Cardiac muscle cell (in vitro differentiated cells and primary cell): Measurements from ENCODE around the gene VGLL4. TPM values are rescaled to one million over a fixed set of nuclear protein-coding genes. Genes with fewer than 3 reads are reported as not detected.
A peak's percentile ranks its signal among the peaks of the same experiment; 100 is the strongest.

Experiments used
- DNase-seq, 2 donors: peaks; one replicate each; pipeline versions ENCODE4 v3.0.0 to v3.0.0-alpha.2; 2010 to 2017; ENCODE audit warnings: low read depth in 1 of 2, low spot score in 1 of 2
- H3K27ac ChIP-seq: fragments of 200-600 bp; sonication (generic); 2 replicates; pipeline ENCODE4 v1.5.1; 2016
- H3K27me3 ChIP-seq: fragments of 200-600 bp; sonication (generic); 2 replicates; pipeline ENCODE4 v1.6.0; 2016; ENCODE audit warnings: control low read depth
- H3K36me3 ChIP-seq: fragments of 200-600 bp; sonication (generic); 2 replicates; pipeline ENCODE4 v1.5.1; 2016; ENCODE audit warnings: control low read depth
- H3K4me1 ChIP-seq: fragments of 200-600 bp; sonication (generic); 2 replicates; pipeline ENCODE4 v1.8.1; 2017; ENCODE audit warnings: low read depth, mild to moderate bottlenecking, mixed run types
- H3K4me3 ChIP-seq: fragments of 200-600 bp; sonication (generic); 2 replicates; pipeline ENCODE4 v1.5.1; 2016; ENCODE audit warnings: mild to moderate bottlenecking
- H3K9me3 ChIP-seq: fragments of 200-600 bp; sonication (generic); 2 replicates; pipeline ENCODE4 v1.5.1; 2017; ENCODE audit warnings: low read depth, mild to moderate bottlenecking, control low read depth
- polyA plus RNA-seq: library from polyadenylated mRNA; unstranded; fragments of >200 nt; fragmentation: Nextera tagmentation; extraction: Ambion mirVana; gene quantifications from 2 replicates; pipeline ENCODE4 v1.2.1, GENCODE V29; 2016
- total RNA-seq: library from RNA; depleted of rRNA; stranded (reverse); fragments of >200 nt; gene quantifications from 2 replicates; pipeline ENCODE4 v1.2.3, GENCODE V29; 2016
- TF ChIP-seq, protein P1 (sequence below): IDR thresholded peaks from 2 replicates; pipeline ENCODE4 v1.5.1; 2012; ENCODE audit warnings: low read depth, mild to moderate bottlenecking, low read length

VGLL4 gene
- total and polyA plus RNA-seq, 2 experiments from 2014 or later: 62.9 to 147 TPM

DNA sequence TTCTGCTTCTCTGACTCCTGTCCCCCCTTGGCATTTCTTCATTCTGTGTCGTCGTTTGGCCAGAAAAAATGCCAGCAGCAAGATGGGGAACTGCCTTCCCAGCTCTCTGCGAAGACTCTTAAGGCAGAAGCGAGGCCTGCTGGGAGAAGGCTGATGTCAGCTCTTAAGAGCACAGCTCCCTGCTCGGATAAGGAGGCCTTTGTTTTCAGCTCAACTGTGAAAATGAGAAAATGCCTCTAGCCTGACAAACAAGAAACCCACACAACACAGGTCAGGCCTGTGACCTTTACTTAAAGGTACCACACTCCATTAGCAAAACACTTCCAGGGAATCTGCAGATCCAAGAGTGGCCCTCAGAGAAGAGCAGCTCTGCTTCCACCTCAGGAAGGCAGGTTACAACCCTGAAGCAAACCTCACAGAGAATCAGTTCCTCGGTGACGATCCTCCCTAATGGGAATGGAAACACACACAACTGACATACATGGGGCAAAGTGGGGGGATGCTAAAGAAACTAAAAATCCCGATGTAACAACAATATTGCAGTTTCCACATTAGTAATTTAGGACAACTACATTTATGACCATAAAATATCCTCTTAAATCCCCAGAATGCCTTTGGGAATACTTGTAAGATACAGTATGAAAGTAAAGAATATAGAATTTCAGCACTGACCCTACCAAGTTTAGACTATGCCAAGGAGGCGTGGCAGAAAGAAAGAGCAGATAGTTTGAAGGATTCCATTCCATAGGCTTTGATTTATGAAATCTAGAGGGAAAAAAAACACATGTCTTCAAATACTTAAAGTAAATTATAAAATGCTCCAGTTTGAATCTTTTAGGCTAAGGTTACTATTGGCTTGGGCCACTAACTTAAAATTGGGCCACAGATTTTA is 52.1 kb downstream of the VGLL4 start:
- H3K4me1 ChIP-seq: peaks cover 52% of the 10 kb centered on the region
- H3K4me3 ChIP-seq: no peak overlapping the region
- DNase-seq: peak; percentile 79 to 93

DNA sequence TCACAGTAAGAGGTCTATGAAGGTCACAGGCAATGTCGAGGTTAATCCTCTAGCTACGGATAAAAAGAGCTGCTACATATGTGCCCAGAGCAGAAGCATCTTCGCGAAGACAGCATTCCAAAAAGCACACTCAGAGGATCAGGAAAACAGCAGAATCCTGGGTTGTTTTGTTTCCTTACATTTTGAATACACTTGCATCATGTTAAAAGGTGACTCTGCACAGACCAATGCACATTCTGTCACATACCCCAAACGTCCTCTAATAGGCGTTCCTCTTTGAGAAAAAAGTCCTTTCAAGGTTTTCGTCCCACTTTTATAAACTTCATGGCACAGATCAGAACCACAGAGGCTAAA is 52.7 kb downstream of the VGLL4 start:
- H3K4me1 ChIP-seq: peaks cover 52% of the 10 kb centered on the region
- H3K4me3 ChIP-seq: no peak overlapping the region
- H3K27me3 ChIP-seq: no peaks in the 10 kb centered on the region
- TF ChIP-seq, protein P1, sequence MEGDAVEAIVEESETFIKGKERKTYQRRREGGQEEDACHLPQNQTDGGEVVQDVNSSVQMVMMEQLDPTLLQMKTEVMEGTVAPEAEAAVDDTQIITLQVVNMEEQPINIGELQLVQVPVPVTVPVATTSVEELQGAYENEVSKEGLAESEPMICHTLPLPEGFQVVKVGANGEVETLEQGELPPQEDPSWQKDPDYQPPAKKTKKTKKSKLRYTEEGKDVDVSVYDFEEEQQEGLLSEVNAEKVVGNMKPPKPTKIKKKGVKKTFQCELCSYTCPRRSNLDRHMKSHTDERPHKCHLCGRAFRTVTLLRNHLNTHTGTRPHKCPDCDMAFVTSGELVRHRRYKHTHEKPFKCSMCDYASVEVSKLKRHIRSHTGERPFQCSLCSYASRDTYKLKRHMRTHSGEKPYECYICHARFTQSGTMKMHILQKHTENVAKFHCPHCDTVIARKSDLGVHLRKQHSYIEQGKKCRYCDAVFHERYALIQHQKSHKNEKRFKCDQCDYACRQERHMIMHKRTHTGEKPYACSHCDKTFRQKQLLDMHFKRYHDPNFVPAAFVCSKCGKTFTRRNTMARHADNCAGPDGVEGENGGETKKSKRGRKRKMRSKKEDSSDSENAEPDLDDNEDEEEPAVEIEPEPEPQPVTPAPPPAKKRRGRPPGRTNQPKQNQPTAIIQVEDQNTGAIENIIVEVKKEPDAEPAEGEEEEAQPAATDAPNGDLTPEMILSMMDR: no peak
- DNase-seq: peak in 1 of 2 donors; percentile 39
- peak overlapping the region; percentile 93 for H3K27ac ChIP-seq
- H3K9me3 ChIP-seq: no peaks in the 10 kb centered on the region
- no peaks in the 10 kb centered on the region for H3K36me3 ChIP-seq

More for the DNA sequence above, 52.1 kb downstream of the VGLL4 start:
- H3K9me3 ChIP-seq: no peaks in the 10 kb centered on the region
- H3K27ac ChIP-seq: peak overlapping the region; percentile 93
- TF ChIP-seq, protein P1: no peak
- no peaks in the 10 kb centered on the region for H3K36me3 ChIP-seq
- no peaks in the 10 kb centered on the region for H3K27me3 ChIP-seq

GRCh38 chr3:11589706-11590105 is 54.0 kb downstream of the VGLL4 start:
- DNase-seq: no peak
- H3K27me3 ChIP-seq: no peaks in the 10 kb centered on the region
- TF ChIP-seq, protein P1: no peak
- peak overlapping the region; percentile 93 for H3K27ac ChIP-seq
- H3K4me3 ChIP-seq: no peak overlapping the region
- no peaks in the 10 kb centered on the region for H3K36me3 ChIP-seq
- H3K4me1 ChIP-seq: peaks cover 58% of the 10 kb centered on the region
- H3K9me3 ChIP-seq: no peaks in the 10 kb centered on the region

- TF ChIP-seq, protein P1: no peak
- H3K4me3 ChIP-seq: no peak overlapping the region
- H3K9me3 ChIP-seq: no peaks in the 10 kb centered on the region
- peaks cover 58% of the 10 kb centered on the region for H3K4me1 ChIP-seq
- no peak for DNase-seq
- H3K27ac ChIP-seq: peak overlapping the region; percentile 93
- no peaks in the 10 kb centered on the region for H3K36me3 ChIP-seq
- H3K27me3 ChIP-seq: no peaks in the 10 kb centered on the region
These were observed 55.0 kb downstream of the VGLL4 start for GRCh38 chr3:11588755-11589154.

GRCh38 chr3:11588338-11588737 is 55.4 kb downstream of the VGLL4 start:
- Histone ChIP-seq H3K4me1 (peaks cover 58% of the 10 kb centered on the region), H3K9me3 (no peaks in the 10 kb centered on the region), H3K4me3 (no peak overlapping the region), H3K36me3 (no peaks in the 10 kb centered on the region), H3K27me3 (no peaks in the 10 kb centered on the region), H3K27ac (peak overlapping the region; percentile 93)
- TF ChIP-seq, protein P1: no peak
- DNase-seq: no peak
